GM13977 (cell line): Measurements from ENCODE around the gene RDH13.

ENCODE experiments used
- DNase-seq: peaks from one replicate; pipeline ENCODE4 v3.0.0; 2012; ENCODE audit warnings: low spot score
- CTCF ChIP-seq: IDR thresholded peaks from 2 replicates; pipeline ENCODE4 v1.5.1; 2012; ENCODE audit warnings: mild to moderate bottlenecking, control low read depth; ENCODE audit not compliant: insufficient read depth; ENCODE audit errors: extremely low read depth, missing control alignments
- in situ Hi-C: fragments of 300-500 bp; cut with MboI; formaldehyde crosslinking; loops from one replicate; pipeline ENCODE4 v1.12.0; 2022; ENCODE audit warnings: low sequenced_read_pairs, low pct_unique_long_range_greater_than_20kb, mixed read lengths, inconsistent platforms; ENCODE audit not compliant: unreplicated experiment

The RDH13 gene

GRCh38 chr19:55076321-55076720 is 13.4 kb upstream of the RDH13 start:
- in situ Hi-C loops: no loop called here
- no peak for TF ChIP-seq CTCF
- no peak for DNase-seq

GRCh38 chr19:55075371-55075998 is 12.5 kb upstream of the RDH13 start, which contains the start of gene EPS8L1:
Gene EPS8L1 (plus strand): TSS chr19:55075869. CDS start chr19:55076445, 576 bp downstream.
- no peak for DNase-seq
- TF ChIP-seq CTCF: no peak

GRCh38 chr19:55071913-55072312 is 9.0 kb upstream of the RDH13 start:
- in situ Hi-C loops: no loop called here
- DNase-seq: no peak

More at GRCh38 chr19:55075371-55075998, 12.5 kb upstream of the RDH13 start, which contains the start of gene EPS8L1:
- in situ Hi-C loops: no loop called here

GRCh38 chr19:55071129-55071502 is 8.2 kb upstream of the RDH13 start:
- TF ChIP-seq CTCF: no peak
- no peak for DNase-seq
- in situ Hi-C loops: no loop called here

More at GRCh38 chr19:55071913-55072312, 9.0 kb upstream of the RDH13 start:
- no peak for TF ChIP-seq CTCF

- DNase-seq: no peak
- no peak for TF ChIP-seq CTCF
- in situ Hi-C loops: no loop called here
Observed at GRCh38 chr19:55070466-55071128, 7.6 kb upstream of the RDH13 start.

- DNase-seq: no peak
- no peak for TF ChIP-seq CTCF
- in situ Hi-C loops: no loop called here
Observed at GRCh38 chr19:55069865-55070197, 6.9 kb upstream of the RDH13 start.
